ENCODE measurements around the gene EDN2.
A peak's percentile ranks its signal among the peaks of the same experiment; 100 is the strongest.

Gene EDN2

GRCh38 chr1:41501581-41501980 is 17.1 kb upstream of the EDN2 start:
- Mint-ChIP-seq H3K36me3 (ENCODE audit: insufficient read depth) (peaks cover 7% of the 10 kb centered on the region), H3K4me3 (no peak overlapping the region), H3K9me3 (no peaks in the 10 kb centered on the region), H3K27me3 (no peaks in the 10 kb centered on the region), H3K27ac (ENCODE audit: low read depth) (no peak overlapping the region), H3K4me1 (peaks cover 7% of the 10 kb centered on the region)
- no peak for DNase-seq (ENCODE audit: low spot score in 2 of 2)
- no peak for ATAC-seq (replicated peaks; ENCODE audit: extremely low read depth, poor library complexity, severe bottlenecking)

GRCh38 chr1:41500781-41501518 is 16.5 kb upstream of the EDN2 start:
- H3K27ac Mint-ChIP-seq (ENCODE audit: low read depth), result no peak overlapping the region
- H3K9me3 Mint-ChIP-seq, result no peaks in the 10 kb centered on the region
- H3K4me1 Mint-ChIP-seq, result peaks cover 7% of the 10 kb centered on the region
- peaks cover 7% of the 10 kb centered on the region for H3K36me3 Mint-ChIP-seq (ENCODE audit: insufficient read depth)
- H3K4me3 Mint-ChIP-seq, result no peak overlapping the region
- ATAC-seq (replicated peaks; ENCODE audit: extremely low read depth, poor library complexity, severe bottlenecking), result no peak
- peaks cover under 1% of the 10 kb centered on the region for H3K27me3 Mint-ChIP-seq
- DNase-seq (ENCODE audit: low spot score in 2 of 2), result no peak

GRCh38 chr1:41500378-41500777 is 15.9 kb upstream of the EDN2 start:
- H3K27ac Mint-ChIP-seq (ENCODE audit: low read depth), result no peak overlapping the region
- ATAC-seq (replicated peaks; ENCODE audit: extremely low read depth, poor library complexity, severe bottlenecking), result no peak
- peaks cover 7% of the 10 kb centered on the region for H3K27me3 Mint-ChIP-seq

GRCh38 chr1:41499591-41499990 is 15.1 kb upstream of the EDN2 start:
- ATAC-seq (replicated peaks; ENCODE audit: extremely low read depth, poor library complexity, severe bottlenecking), result no peak
- Mint-ChIP-seq H3K9me3 (no peaks in the 10 kb centered on the region), H3K4me1 (peaks cover 4% of the 10 kb centered on the region), H3K4me3 (no peak overlapping the region), H3K27ac (ENCODE audit: low read depth) (no peak overlapping the region), H3K27me3 (peaks cover 14% of the 10 kb centered on the region), H3K36me3 (ENCODE audit: insufficient read depth) (peaks cover 3% of the 10 kb centered on the region)
- no peak for DNase-seq (ENCODE audit: low spot score in 2 of 2)

More at GRCh38 chr1:41500378-41500777, 15.9 kb upstream of the EDN2 start:
- Mint-ChIP-seq H3K4me1 (peaks cover 7% of the 10 kb centered on the region), H3K4me3 (no peak overlapping the region), H3K36me3 (ENCODE audit: insufficient read depth) (peaks cover 7% of the 10 kb centered on the region), H3K9me3 (no peaks in the 10 kb centered on the region)
- DNase-seq (ENCODE audit: low spot score in 2 of 2), result no peak

GRCh38 chr1:41498804-41499203 is 14.3 kb upstream of the EDN2 start:
- Mint-ChIP-seq H3K4me3 (no peak overlapping the region), H3K36me3 (ENCODE audit: insufficient read depth) (no peaks in the 10 kb centered on the region), H3K27me3 (peaks cover 18% of the 10 kb centered on the region), H3K4me1 (no peaks in the 10 kb centered on the region), H3K27ac (ENCODE audit: low read depth) (no peak overlapping the region), H3K9me3 (no peaks in the 10 kb centered on the region)
- no peak for ATAC-seq (replicated peaks; ENCODE audit: extremely low read depth, poor library complexity, severe bottlenecking)
- no peak for DNase-seq (ENCODE audit: low spot score in 2 of 2)

GRCh38 chr1:41498391-41498790 is 13.9 kb upstream of the EDN2 start:
- H3K27ac Mint-ChIP-seq (ENCODE audit: low read depth), result no peak overlapping the region

GRCh38 chr1:41497461-41498030 is 13.1 kb upstream of the EDN2 start:
- Mint-ChIP-seq H3K36me3 (ENCODE audit: insufficient read depth) (no peaks in the 10 kb centered on the region), H3K27ac (ENCODE audit: low read depth) (no peak overlapping the region), H3K4me3 (no peak overlapping the region), H3K9me3 (no peaks in the 10 kb centered on the region), H3K27me3 (peaks cover 18% of the 10 kb centered on the region), H3K4me1 (no peaks in the 10 kb centered on the region)
- DNase-seq (ENCODE audit: low spot score in 2 of 2) (no peak), ATAC-seq (replicated peaks; ENCODE audit: extremely low read depth, poor library complexity, severe bottlenecking) (no peak)

More at GRCh38 chr1:41498391-41498790, 13.9 kb upstream of the EDN2 start:
- DNase-seq (ENCODE audit: low spot score in 2 of 2) (no peak), ATAC-seq (replicated peaks; ENCODE audit: extremely low read depth, poor library complexity, severe bottlenecking) (no peak)
- H3K36me3 Mint-ChIP-seq (ENCODE audit: insufficient read depth), result no peaks in the 10 kb centered on the region
- H3K27me3 Mint-ChIP-seq, result peaks cover 18% of the 10 kb centered on the region
- H3K9me3 Mint-ChIP-seq, result no peaks in the 10 kb centered on the region
- H3K4me1 Mint-ChIP-seq, result no peaks in the 10 kb centered on the region
- H3K4me3 Mint-ChIP-seq, result no peak overlapping the region

GRCh38 chr1:41497056-41497440 is 12.6 kb upstream of the EDN2 start:
- peaks cover 18% of the 10 kb centered on the region for H3K27me3 Mint-ChIP-seq
- no peak overlapping the region for H3K27ac Mint-ChIP-seq (ENCODE audit: low read depth)
- no peak overlapping the region for H3K4me3 Mint-ChIP-seq
- DNase-seq (ENCODE audit: low spot score in 2 of 2), result no peak
- peaks cover 1% of the 10 kb centered on the region for H3K36me3 Mint-ChIP-seq (ENCODE audit: insufficient read depth)
- no peaks in the 10 kb centered on the region for H3K9me3 Mint-ChIP-seq
- ATAC-seq (replicated peaks; ENCODE audit: extremely low read depth, poor library complexity, severe bottlenecking), result no peak
- no peaks in the 10 kb centered on the region for H3K4me1 Mint-ChIP-seq

GRCh38 chr1:41496080-41497055 is 11.9 kb upstream of the EDN2 start:
- Mint-ChIP-seq H3K27me3 (peaks cover 18% of the 10 kb centered on the region), H3K9me3 (no peaks in the 10 kb centered on the region), H3K27ac (ENCODE audit: low read depth) (no peak overlapping the region), H3K4me3 (peak overlapping the region; percentile 29), H3K36me3 (ENCODE audit: insufficient read depth) (peaks cover 1% of the 10 kb centered on the region), H3K4me1 (no peaks in the 10 kb centered on the region)
- ATAC-seq (replicated peaks; ENCODE audit: extremely low read depth, poor library complexity, severe bottlenecking), result no peak
- DNase-seq (ENCODE audit: low spot score in 2 of 2), result no peak

GRCh38 chr1:41495210-41495948 is 10.9 kb upstream of the EDN2 start:
- Mint-ChIP-seq H3K27ac (ENCODE audit: low read depth) (no peak overlapping the region), H3K36me3 (ENCODE audit: insufficient read depth) (peaks cover 1% of the 10 kb centered on the region), H3K4me1 (no peaks in the 10 kb centered on the region), H3K27me3 (peaks cover 18% of the 10 kb centered on the region), H3K4me3 (peak overlapping the region; percentile 29), H3K9me3 (no peaks in the 10 kb centered on the region)
- DNase-seq (ENCODE audit: low spot score in 2 of 2), result no peak
- ATAC-seq (replicated peaks; ENCODE audit: extremely low read depth, poor library complexity, severe bottlenecking), result no peak

GRCh38 chr1:41494351-41495209 is 10.1 kb upstream of the EDN2 start:
- peaks cover 26% of the 10 kb centered on the region for H3K27me3 Mint-ChIP-seq
- H3K4me3 Mint-ChIP-seq, result no peak overlapping the region
- no peaks in the 10 kb centered on the region for H3K4me1 Mint-ChIP-seq
- ATAC-seq (replicated peaks; ENCODE audit: extremely low read depth, poor library complexity, severe bottlenecking) (no peak), DNase-seq (ENCODE audit: low spot score in 2 of 2) (no peak)
- no peaks in the 10 kb centered on the region for H3K9me3 Mint-ChIP-seq
- peaks cover 1% of the 10 kb centered on the region for H3K36me3 Mint-ChIP-seq (ENCODE audit: insufficient read depth)
- H3K27ac Mint-ChIP-seq (ENCODE audit: low read depth), result no peak overlapping the region
